SU-DHL-6 (cell line): ENCODE measurements around the gene TNN.

Source experiments
- H2AFZ ChIP-seq: fragments of 200-600 bp; sonication (generic); 2 replicates; pipeline ENCODE4 v1.6.1; 2014; ENCODE audit warnings: low read depth, mild to moderate bottlenecking, moderate library complexity, mixed read lengths, antibody characterized with exemption, low read length; ENCODE audit not compliant: severe bottlenecking
- H3F3A ChIP-seq: fragments of 200-600 bp; shearing (Covaris generic); 2 replicates; pipeline ENCODE4 v1.6.0; 2016; ENCODE audit warnings: antibody characterized with exemption, mild to moderate bottlenecking; ENCODE audit not compliant: insufficient read depth
- H3K27ac ChIP-seq: fragments of 200-600 bp; sonication (generic); 2 replicates; pipeline ENCODE4 v1.5.1; 2016; ENCODE audit warnings: low read depth, mild to moderate bottlenecking, low read length, moderate library complexity, mixed read lengths
- H3K27me3 ChIP-seq: fragments of 200-600 bp; sonication (generic), shearing (Covaris generic); 2 replicates; pipeline ENCODE4 v1.6.0; 2014; ENCODE audit warnings: mild to moderate bottlenecking, low read length
- H3K36me3 ChIP-seq: fragments of 200-600 bp; sonication (generic); 2 replicates; pipeline ENCODE4 v1.6.1; 2014; ENCODE audit warnings: mild to moderate bottlenecking, low read length, mixed read lengths
- H3K4me2 ChIP-seq: fragments of 300-600, 200-600 bp; shearing (Covaris generic), sonication (generic); 2 replicates; pipeline ENCODE4 v1.6.0; 2014; ENCODE audit warnings: low read length, low read depth, mild to moderate bottlenecking; ENCODE audit not compliant: poor library complexity, severe bottlenecking
- H3K4me3 ChIP-seq: fragments of 200-600 bp; sonication (generic); 2 replicates; pipeline ENCODE4 v1.5.1; 2014; ENCODE audit warnings: antibody characterized with exemption, low read length, mild to moderate bottlenecking, mixed read lengths; ENCODE audit not compliant: insufficient read depth, poor library complexity, severe bottlenecking
- H3K79me2 ChIP-seq: fragments of 200-600 bp; sonication (generic); 2 replicates; pipeline ENCODE4 v1.6.1; 2014; ENCODE audit warnings: mild to moderate bottlenecking, low read length, moderate library complexity; ENCODE audit not compliant: insufficient read depth
- H3K9ac ChIP-seq: fragments of 200-600 bp; sonication (generic); 2 replicates; pipeline ENCODE4 v1.7.0; 2014; ENCODE audit warnings: mild to moderate bottlenecking, low read length
- H3K9me2 ChIP-seq: fragments of 200-600 bp; sonication (generic); replicated peaks from 2 replicates; pipeline ENCODE4 v1.6.1; 2014; ENCODE audit warnings: low read length; ENCODE audit not compliant: insufficient read depth
- H3K9me3 ChIP-seq: fragments of 200-600 bp; sonication (generic); 2 replicates; pipeline ENCODE4 v1.6.1; 2014; ENCODE audit warnings: low read length, mixed read lengths; ENCODE audit not compliant: insufficient read depth
- H4K20me1 ChIP-seq: fragments of 200-600 bp; sonication (generic); 2 replicates; pipeline ENCODE4 v1.6.1; 2014; ENCODE audit warnings: low read depth, mild to moderate bottlenecking, antibody characterized with exemption, low read length, moderate library complexity, mixed read lengths
- EZH2phosphoT487 ChIP-seq: fragments of 200-600 bp; sonication (generic), shearing (Covaris generic); conservative IDR thresholded peaks from 2 replicates; pipeline ENCODE4 v1.6.1; 2018; ENCODE audit warnings: mild to moderate bottlenecking, antibody characterized with exemption, low read length, moderate library complexity, mixed read lengths
- TF ChIP-seq, protein P1 (sequence below): fragments of 200-600 bp; sonication (generic); IDR thresholded peaks from one replicate; pipeline ENCODE4 v1.5.1; 2017; ENCODE audit warnings: antibody characterized with exemption, mild to moderate bottlenecking, low read length, moderate library complexity; ENCODE audit not compliant: insufficient read depth, poor library complexity, severe bottlenecking

Gene TNN

DNA sequence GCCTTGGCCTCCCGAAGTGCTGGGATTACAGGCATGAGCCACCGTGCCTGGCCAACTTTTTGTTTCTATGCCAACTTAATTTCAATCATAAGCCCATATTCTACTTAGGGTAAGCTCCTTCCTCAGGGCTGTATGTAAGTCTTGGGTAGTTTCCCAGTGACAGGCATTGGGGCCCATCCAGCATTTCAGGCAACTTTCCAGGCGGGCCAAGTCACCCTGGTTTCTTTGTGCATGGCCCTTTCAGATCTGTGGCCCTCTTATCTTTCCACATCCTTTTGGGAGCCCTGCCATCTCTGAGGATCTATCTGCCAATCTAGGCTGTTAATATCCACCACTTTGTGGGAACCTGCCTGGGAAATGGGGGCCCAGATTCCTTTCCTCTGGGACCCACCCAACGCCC lies 58.7 kb downstream of the TNN start:
- H2AFZ ChIP-seq, result no peak overlapping the region
- H3K9me3 ChIP-seq, result no peaks in the 10 kb centered on the region
- no peaks in the 10 kb centered on the region for H4K20me1 ChIP-seq

DNA sequence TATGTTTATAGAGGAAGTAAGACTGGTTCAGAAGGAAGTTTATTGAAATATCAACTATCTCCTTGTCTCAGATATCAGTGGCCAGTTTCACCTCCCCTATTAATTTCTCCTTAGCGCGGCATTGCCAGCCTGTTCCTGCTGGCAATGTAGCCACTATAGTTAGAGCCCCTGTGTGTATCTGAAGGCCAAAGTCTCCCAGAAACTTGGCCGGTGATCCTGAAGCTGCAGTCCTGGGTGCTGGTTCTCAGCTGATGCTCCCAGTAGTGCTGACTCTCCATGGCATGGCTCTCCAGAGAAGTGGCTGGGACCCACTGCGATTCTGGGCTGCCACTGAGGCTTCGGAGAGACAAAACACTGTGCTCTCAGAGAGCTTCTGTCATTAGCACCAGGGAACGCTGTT lies 59.9 kb downstream of the TNN start:
- Histone ChIP-seq H3K9ac (no peak overlapping the region), H3K9me3 (no peaks in the 10 kb centered on the region), H2AFZ (no peak overlapping the region), H3K4me3 (no peak overlapping the region), H3K27me3 (no peaks in the 10 kb centered on the region), H4K20me1 (no peaks in the 10 kb centered on the region), H3F3A (no peaks in the 10 kb centered on the region), H3K79me2 (no peaks in the 10 kb centered on the region), H3K4me2 (no peak overlapping the region), H3K27ac (no peak overlapping the region), H3K9me2 (no peaks in the 10 kb centered on the region), H3K36me3 (no peaks in the 10 kb centered on the region)
- TF ChIP-seq EZH2phosphoT487, result no peak
- TF ChIP-seq, protein P1, sequence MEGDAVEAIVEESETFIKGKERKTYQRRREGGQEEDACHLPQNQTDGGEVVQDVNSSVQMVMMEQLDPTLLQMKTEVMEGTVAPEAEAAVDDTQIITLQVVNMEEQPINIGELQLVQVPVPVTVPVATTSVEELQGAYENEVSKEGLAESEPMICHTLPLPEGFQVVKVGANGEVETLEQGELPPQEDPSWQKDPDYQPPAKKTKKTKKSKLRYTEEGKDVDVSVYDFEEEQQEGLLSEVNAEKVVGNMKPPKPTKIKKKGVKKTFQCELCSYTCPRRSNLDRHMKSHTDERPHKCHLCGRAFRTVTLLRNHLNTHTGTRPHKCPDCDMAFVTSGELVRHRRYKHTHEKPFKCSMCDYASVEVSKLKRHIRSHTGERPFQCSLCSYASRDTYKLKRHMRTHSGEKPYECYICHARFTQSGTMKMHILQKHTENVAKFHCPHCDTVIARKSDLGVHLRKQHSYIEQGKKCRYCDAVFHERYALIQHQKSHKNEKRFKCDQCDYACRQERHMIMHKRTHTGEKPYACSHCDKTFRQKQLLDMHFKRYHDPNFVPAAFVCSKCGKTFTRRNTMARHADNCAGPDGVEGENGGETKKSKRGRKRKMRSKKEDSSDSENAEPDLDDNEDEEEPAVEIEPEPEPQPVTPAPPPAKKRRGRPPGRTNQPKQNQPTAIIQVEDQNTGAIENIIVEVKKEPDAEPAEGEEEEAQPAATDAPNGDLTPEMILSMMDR, result no peak

More for the DNA sequence above, 58.7 kb downstream of the TNN start:
- no peaks in the 10 kb centered on the region for H3F3A ChIP-seq
- no peak overlapping the region for H3K27ac ChIP-seq
- H3K9ac ChIP-seq, result no peak overlapping the region
- no peak overlapping the region for H3K4me2 ChIP-seq
- TF ChIP-seq, protein P1, result no peak
- no peak overlapping the region for H3K4me3 ChIP-seq
- no peaks in the 10 kb centered on the region for H3K36me3 ChIP-seq
- H3K79me2 ChIP-seq, result no peaks in the 10 kb centered on the region
- no peaks in the 10 kb centered on the region for H3K27me3 ChIP-seq
- H3K9me2 ChIP-seq, result no peaks in the 10 kb centered on the region

- no peak for TF ChIP-seq EZH2phosphoT487
- TF ChIP-seq, protein P1, result no peak
- Histone ChIP-seq H3K27me3 (no peaks in the 10 kb centered on the region), H3K9me2 (no peaks in the 10 kb centered on the region), H3K9me3 (no peaks in the 10 kb centered on the region), H3K36me3 (no peaks in the 10 kb centered on the region), H2AFZ (no peak overlapping the region), H3K79me2 (no peaks in the 10 kb centered on the region), H3K27ac (no peak overlapping the region), H3K9ac (no peak overlapping the region), H3K4me2 (no peak overlapping the region), H3K4me3 (no peak overlapping the region), H4K20me1 (no peaks in the 10 kb centered on the region), H3F3A (no peaks in the 10 kb centered on the region)
Measured at GRCh38 chr1:175128523-175128922, 60.9 kb downstream of the TNN start.

GRCh38 chr1:175129182-175129581 lies 61.5 kb downstream of the TNN start:
- Histone ChIP-seq H3K4me3 (no peak overlapping the region), H2AFZ (no peak overlapping the region), H3K79me2 (no peaks in the 10 kb centered on the region), H3K9me3 (no peaks in the 10 kb centered on the region), H4K20me1 (no peaks in the 10 kb centered on the region), H3K9ac (no peak overlapping the region), H3K27me3 (no peaks in the 10 kb centered on the region), H3K27ac (no peak overlapping the region), H3K36me3 (no peaks in the 10 kb centered on the region), H3F3A (no peaks in the 10 kb centered on the region), H3K4me2 (no peak overlapping the region), H3K9me2 (no peaks in the 10 kb centered on the region)
- TF ChIP-seq EZH2phosphoT487, result no peak
- TF ChIP-seq, protein P1, result no peak
